ENCODE data around the gene NPAS3.
A peak's percentile ranks its signal among the peaks of the same experiment; 100 is the strongest.

The NPAS3 gene

DNA sequence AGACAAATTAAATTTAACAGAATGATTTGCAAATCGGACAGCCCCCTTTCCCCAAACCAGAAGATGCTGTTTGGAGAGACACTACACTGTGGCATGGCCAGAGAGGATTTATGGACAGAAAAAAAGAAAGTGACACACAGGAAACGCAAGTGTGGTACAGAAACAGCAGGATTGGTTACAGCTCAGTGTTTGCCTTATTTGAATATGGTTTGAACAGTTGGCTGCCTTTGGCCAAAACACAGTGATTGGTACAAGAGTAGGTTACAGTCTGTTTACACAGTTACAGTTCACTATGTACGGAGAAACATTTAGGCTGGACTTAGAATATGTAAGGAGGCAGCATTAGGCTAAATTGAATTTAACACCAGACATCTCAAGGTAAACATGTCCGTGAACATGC is 335.3 kb downstream of the NPAS3 start:
- no peak for DNase-seq

DNA sequence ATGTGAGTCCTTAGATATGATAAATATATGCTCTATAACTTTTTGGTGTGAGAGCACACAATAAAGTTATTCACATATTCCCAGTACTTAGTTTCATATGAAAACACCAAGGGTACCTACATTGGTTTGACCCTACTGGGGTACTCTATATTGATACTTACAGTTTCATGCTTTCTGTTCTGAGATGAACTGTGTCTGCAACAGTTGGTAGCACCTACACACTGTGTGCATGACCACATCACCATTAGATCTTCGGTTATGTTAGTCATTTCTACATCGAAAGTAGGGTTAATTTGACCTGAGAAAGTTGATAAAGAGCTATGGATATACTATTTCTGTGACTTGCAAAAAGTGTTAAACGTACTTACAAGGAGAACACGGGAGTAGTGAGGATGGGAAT is 337.2 kb downstream of the NPAS3 start:
- DNase-seq: no peak

DNA sequence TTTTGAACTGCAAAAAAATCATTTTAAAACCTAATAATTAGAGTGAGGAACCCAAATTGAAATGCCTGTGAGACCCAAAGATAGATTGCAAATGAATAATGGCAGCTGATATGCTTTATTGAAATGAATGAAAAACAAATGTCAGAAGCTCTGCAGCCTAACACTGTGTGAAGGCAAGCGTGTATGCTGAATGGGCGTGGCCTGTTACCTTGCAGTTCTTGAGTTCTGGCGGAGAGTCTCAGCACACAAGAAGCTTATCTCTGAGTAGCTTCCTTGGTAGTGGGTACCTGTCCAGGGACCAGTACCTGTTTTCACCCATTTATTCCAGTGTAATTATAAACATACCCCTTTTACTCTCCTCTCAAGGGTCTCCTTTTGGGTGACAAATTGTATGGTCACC is 341.2 kb downstream of the NPAS3 start:
- DNase-seq: no peak

GRCh38 chr14:33280646-33281045 is 342.0 kb downstream of the NPAS3 start:
- DNase-seq: peak; percentile 85

DNA sequence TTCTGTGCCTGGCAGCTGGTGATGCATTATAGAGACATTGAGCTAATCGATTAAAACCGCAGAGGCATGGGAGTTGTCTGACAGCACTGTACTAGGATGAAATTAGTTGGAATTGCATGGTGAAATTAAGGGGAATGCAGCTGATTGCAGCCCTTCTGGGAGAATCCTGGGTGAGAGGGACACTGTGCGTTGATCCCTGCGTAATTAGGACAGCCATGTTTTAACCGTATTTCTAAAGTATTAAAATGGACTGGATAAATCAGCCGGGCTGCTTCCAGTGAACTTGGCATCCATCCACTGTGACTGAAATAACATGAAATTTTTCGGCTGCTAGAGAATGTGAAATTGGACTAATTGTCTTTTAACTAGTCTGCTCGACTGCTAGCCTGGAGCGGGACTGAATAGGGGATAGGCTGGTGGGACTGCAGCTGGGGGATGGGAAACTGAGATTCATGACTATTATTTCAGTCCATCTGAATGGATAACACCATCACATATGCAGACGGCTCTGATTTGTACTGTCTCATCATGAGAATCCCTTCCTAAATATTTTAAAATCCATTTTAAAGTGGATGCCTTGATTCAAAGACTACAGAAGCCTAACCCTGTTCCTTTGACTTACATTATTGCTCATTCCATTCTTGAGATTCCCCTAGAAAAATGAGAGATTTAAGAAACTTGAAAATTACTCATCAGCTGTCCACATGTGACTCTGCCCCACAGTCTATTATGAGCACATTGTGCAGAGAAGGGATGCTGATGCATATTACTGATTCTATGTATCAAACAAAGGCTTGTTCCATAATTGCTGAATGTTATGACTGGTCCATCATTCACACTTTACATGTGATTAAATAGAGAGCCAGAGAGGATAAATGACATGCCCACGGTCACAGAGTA is 343.9 kb downstream of the NPAS3 start:
- DNase-seq: no peak

- DNase-seq: no peak
These were observed 347.4 kb downstream of the NPAS3 start for GRCh38 chr14:33285902-33286700.

GRCh38 chr14:33287189-33287588 is 348.5 kb downstream of the NPAS3 start:
- peak; percentile 65 for DNase-seq

- DNase-seq: no peak
These were observed 352.0 kb downstream of the NPAS3 start for GRCh38 chr14:33290641-33291040.

DNA sequence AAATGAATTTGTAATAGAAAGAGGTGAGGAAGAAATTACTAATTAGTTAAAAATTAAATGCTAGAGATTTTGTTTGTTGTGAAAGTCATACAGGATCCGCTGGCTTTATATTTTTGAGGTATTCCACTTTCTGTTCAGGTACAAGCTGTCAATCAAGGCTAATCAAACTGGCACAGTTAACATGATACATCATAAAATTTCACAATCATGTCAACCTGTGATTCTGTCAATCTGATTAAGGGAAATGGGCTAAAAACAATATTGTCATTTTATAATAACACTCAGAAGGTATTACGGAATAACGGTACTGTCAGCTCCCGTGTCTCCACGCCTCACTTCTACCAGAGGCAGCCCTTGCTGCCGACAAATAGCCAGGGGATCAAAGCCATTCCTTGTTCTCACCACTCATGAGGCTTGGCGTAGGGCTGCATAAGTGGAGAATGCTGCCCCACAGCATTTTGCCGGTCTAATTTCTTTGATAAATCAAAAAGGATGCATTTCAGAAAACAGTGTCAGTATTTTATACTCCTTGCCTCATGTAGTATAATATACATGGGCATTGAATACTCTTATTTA is 352.9 kb downstream of the NPAS3 start:
- no peak for DNase-seq

DNA sequence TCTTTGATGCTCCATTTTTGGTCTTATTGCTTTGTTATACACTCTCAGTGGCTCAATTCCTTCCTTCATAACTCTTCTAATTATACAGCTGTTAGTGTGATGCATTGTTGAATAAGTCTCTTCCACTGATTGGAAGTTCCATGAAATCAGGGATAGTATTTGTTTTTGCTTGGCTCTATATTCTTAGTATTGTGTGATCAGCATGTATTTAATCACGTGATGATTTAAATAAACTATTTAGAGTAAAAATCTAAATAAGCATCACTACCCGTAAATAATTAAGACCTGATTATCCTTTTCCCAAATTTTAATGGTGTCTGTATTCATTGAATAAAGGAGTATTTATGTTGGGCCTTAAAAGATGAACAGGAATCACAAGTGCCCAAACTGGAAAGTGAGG is 355.7 kb downstream of the NPAS3 start:
- DNase-seq: no peak

- no peak for DNase-seq
These were observed 358.9 kb downstream of the NPAS3 start for GRCh38 chr14:33297565-33297964.

- peak; percentile 34 for DNase-seq
These were observed 369.1 kb downstream of the NPAS3 start for GRCh38 chr14:33307691-33308251.

DNA sequence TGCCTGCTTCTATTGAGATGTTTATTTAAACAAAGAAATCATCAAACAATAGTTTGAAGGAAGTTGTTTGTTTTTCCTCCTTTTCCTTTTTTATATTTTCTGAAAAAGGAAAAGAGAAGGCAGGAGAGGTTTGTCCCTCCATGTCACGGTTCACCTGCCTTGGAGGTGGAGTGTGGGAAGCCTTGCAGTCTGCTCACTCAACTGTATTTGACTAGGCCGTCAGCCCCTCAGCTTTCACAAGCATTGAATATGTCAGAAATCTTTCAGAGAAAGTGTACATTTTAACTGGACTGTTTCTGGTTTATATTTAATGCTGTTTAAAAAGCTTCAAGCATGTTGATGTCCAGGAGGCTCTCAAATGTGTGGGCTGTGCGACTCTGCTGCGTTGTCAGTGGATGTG is 370.4 kb downstream of the NPAS3 start:
- no peak for DNase-seq

- DNase-seq: no peak
These were observed 376.5 kb downstream of the NPAS3 start for GRCh38 chr14:33315217-33315616.

GRCh38 chr14:33315721-33316120 is 377.0 kb downstream of the NPAS3 start:
- no peak for DNase-seq

DNA sequence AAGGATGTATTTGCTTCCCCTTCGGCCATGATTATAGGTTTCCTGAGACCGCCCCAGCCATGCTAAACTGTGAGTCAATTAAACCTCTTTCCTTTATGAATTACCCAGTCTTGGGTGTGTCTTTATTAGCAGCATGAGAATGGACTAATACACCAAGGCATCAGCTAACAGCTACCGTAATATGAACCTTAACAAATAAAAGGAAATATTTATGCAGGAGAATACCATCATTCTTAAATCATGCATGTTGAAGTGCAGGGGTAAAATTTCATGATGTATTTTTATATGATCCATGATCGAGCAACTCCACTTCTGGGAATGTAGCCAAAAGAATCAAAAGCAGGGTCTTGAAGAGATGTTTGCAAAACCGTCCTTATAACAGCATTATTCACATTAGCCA is 379.0 kb downstream of the NPAS3 start:
- DNase-seq: no peak

- no peak for DNase-seq
These were observed 385.3 kb downstream of the NPAS3 start for GRCh38 chr14:33323979-33324378.

DNA sequence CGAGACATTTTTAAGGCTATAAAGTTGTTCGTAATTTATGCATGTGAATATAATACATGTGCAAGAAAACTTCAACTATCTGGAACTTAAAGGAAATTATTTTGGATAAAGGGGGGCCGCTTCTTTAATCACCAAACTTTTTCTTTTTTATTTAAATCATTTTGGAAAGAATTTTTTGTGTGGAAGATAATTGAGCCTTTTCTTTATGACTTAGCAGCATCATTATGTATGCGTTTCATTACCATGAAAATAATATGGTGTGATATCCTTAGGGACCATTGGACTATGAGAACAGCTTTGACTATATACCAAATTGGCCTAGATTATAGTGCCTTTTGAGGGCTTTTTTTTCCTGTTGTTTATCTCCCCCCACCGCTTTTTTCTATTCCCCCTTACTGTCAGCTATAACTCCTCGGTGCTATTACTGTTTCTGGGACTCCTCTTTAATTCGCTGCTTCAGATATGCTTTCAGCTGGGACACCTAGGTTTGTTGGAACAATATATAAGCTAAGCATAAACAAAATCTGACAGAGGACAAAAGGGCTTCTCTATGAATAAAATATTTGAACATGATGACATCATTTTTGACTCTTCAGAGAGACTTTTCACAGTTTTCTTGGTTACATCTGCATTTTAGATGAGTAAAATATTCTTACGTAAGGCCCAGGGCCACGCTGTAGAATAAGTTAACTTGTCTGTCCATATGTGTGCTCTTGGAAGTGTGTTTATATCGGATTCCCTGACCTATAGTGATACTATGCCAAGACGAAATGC is 392.7 kb downstream of the NPAS3 start:
- DNase-seq: no peak

GRCh38 chr14:33332497-33332896 is 393.8 kb downstream of the NPAS3 start:
- DNase-seq: no peak

GRCh38 chr14:33335366-33335765 is 396.7 kb downstream of the NPAS3 start:
- no peak for DNase-seq

GRCh38 chr14:33342299-33342974 is 403.8 kb downstream of the NPAS3 start:
- DNase-seq: no peak

GRCh38 chr14:33343016-33343415 is 404.3 kb downstream of the NPAS3 start:
- no peak for DNase-seq
